Measurements from ENCODE around the gene PPAT. TPM values are rescaled to one million over a fixed set of nuclear protein-coding genes. Genes with fewer than 3 reads are reported as not detected.

Gene PPAT
- total and polyA plus RNA-seq, 2 donors: 4.9 to 21.3 TPM

DNA sequence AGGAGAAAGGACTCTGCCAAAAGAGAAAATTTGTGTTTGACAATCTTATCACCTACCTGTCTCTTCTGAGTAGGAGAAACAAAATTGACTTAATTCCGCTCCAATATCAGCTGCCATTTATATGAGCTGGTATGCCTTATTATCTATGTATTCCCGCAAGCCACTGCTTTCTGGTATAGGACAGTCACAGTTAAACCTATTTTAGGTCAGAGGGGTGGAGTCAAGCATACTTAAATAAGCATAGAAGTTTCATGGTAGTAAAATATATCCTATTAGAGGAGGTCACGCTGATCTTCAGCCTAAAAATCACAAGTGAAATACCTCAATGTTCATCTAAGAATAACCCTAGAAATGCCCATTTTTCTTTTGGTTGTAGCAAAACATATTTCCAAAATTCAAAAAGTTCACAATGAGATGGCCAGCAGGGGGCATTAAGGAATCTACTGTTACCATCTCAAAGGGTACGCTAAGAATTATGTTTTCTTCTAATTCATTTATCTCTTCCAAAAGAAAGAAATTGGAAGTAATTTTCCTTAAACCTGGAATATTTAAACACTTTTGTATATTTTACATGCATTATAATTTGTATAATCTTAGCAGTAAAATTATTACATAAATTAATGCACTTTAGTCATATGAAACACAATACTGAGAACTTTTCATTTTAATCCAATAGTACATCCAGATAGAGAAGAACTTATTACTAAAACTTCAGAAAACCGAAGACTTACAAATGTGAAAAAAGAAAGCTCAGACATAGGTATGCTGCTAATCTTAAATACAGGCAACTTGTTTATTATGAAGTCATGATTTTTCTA is 10.5 kb downstream of the PPAT start:
- no peak overlapping the region for H3K4me3 ChIP-seq (ENCODE audit: low read depth, low read length)
- DNase-seq (ENCODE audit: extremely low spot score): no peak

DNA sequence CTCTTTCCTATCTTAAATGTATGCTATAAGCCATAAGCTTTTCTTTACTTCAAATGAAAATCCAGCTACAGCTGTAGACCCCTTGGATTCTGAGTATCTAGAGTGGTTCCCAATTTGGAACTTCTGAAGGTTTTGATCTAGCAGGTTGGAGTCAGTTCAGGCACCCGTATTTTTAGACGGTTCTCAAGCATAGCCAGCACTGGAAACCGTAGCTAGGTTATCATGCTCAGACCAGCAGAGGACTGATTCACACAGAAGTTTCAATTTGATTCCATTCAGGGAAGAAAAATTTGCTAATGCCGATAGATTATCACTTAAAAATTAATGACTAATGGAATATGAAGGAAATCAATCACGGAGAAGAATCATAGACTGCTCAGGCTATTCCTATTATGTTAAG is 11.2 kb downstream of the PPAT start:
- no peaks in the 10 kb centered on the region for H3K4me1 ChIP-seq (ENCODE audit: insufficient read depth)
- 92% methylated on average over 5 of the region's 5 CpGs for WGBS
- no peak overlapping the region for H3K27ac ChIP-seq (ENCODE audit: low read depth)
- DNase-seq (ENCODE audit: extremely low spot score): no peak
- H3K36me3 ChIP-seq (ENCODE audit: insufficient read depth): no peaks in the 10 kb centered on the region
- no peak overlapping the region for H3K4me3 ChIP-seq (ENCODE audit: low read depth, low read length)

More for the DNA sequence above, 10.5 kb downstream of the PPAT start:
- Histone ChIP-seq H3K36me3 (ENCODE audit: insufficient read depth) (no peaks in the 10 kb centered on the region), H3K27ac (ENCODE audit: low read depth) (no peak overlapping the region), H3K4me1 (ENCODE audit: insufficient read depth) (no peaks in the 10 kb centered on the region)
- WGBS: 62% methylated on average over 5 of the region's 5 CpGs

DNA sequence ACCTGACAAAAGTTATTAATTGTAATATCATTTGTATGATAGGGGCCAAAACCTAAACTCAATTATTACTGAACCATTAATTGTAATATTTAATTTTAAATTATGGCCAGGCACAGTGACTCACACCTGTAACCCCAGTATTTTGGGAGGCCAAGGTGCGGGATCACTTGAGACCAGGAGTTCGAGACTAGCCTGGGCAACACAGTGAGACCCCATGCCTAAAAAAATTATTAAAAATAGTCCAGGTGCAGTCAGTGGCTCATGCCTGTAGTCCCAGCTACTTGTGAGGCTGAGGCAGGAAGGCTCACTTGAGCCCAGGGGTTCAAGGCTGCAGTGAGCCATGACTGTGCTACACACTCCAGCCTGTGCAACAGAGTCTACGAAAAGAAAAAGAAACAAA is 18.0 kb downstream of the PPAT start:
- H3K27ac ChIP-seq (ENCODE audit: low read depth): no peak overlapping the region
- WGBS: 98% methylated on average over 3 of the region's 3 CpGs
- H3K36me3 ChIP-seq (ENCODE audit: insufficient read depth): no peaks in the 10 kb centered on the region
- no peak for DNase-seq (ENCODE audit: extremely low spot score)
- H3K4me3 ChIP-seq (ENCODE audit: low read depth, low read length): no peak overlapping the region
- H3K4me1 ChIP-seq (ENCODE audit: insufficient read depth): no peaks in the 10 kb centered on the region

DNA sequence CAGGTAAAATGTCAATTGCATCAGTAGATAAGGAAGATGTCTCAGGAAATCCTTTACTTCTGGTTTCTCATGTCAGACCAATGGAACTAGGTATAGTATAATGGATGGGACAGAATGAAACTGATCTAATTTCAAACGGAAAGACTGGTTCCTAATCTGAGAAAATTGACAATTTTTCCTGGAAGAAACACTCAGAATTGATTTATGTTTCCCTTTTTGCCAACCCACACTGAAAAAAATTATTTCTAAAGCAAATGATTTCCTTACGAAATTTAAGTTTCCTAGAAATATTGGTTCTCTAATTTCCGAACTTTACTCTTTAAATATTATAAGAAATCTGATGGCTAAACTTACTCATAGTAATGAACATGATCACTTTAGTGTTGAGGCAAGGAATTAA is 19.1 kb downstream of the PPAT start:
- DNase-seq (ENCODE audit: extremely low spot score): no peak
- WGBS: 79% methylated on average over 3 of the region's 3 CpGs
- H3K4me1 ChIP-seq (ENCODE audit: insufficient read depth): no peaks in the 10 kb centered on the region
- no peaks in the 10 kb centered on the region for H3K36me3 ChIP-seq (ENCODE audit: insufficient read depth)
- H3K4me3 ChIP-seq (ENCODE audit: low read depth, low read length): no peak overlapping the region
- H3K27ac ChIP-seq (ENCODE audit: low read depth): no peak overlapping the region

DNA sequence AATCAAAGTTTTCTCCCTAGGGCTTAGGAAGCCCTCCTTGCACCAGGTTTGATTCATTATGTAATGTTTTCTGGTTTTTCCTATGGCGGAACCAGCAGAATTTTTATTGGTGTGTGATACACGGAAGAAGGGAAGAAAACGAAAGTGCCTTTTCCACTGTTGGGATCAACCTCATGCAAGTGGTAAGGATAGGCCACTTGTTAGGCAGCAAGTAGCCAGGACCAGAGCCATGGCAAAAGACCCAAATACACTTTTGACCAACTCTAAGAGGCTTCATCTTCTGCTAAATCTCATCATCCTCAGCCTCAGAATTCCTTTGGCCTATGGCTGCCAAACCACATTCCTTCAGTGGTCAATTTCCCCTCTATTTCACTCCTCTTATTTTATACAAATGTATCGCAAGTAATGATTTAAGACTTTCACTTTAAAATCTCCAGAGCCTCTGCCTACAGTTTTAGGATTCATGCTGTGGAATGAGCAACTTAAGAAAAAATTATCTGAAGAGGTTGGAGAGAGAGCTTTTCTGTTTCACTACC is 21.2 kb downstream of the PPAT start:
- Histone ChIP-seq H3K4me3 (ENCODE audit: low read depth, low read length) (no peak overlapping the region), H3K27ac (ENCODE audit: low read depth) (no peak overlapping the region), H3K36me3 (ENCODE audit: insufficient read depth) (no peaks in the 10 kb centered on the region), H3K4me1 (ENCODE audit: insufficient read depth) (no peaks in the 10 kb centered on the region)
- WGBS: 85% methylated on average over 4 of the region's 4 CpGs
- no peak for DNase-seq (ENCODE audit: extremely low spot score)

DNA sequence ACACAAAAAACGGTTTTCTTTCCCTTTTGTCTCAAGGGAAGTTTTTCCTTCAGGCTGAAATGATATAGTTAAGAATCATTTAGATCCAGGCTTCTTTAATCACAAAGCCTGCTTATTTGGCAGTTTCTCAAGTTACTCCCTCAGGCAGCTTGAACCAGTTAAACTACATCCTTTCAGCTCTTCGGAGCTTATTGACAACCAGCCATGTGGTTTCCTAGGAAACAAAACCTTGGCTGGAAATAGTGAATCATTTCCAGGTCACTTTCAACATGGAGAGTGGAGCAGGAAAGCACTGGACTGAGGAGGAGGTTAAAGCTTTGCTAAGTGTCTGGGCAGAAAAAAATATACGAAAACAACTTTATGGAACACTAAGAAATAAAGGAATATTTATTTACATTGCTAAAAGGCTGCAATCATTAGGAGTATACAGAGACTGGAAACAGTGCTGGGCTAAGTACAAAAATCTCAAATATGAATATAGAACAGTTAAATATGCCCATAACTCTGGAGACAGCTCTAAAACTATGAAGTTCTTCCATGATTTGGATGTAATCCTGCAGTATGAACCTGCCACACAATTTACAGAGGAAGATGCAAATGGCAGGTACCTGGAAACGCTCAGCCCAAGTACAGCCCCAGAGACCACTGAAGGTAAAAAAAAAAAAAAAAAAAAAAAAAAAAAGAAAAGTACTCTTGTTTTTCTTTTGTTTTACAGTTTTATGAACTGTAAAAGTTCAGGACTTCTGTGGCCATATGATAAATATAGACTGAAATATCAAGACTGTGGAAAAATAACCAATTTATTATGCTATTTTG is 25.0 kb downstream of the PPAT start:
- DNase-seq (ENCODE audit: extremely low spot score): peak; percentile 96
- WGBS: 19% methylated on average over 4 of the region's 4 CpGs

DNA sequence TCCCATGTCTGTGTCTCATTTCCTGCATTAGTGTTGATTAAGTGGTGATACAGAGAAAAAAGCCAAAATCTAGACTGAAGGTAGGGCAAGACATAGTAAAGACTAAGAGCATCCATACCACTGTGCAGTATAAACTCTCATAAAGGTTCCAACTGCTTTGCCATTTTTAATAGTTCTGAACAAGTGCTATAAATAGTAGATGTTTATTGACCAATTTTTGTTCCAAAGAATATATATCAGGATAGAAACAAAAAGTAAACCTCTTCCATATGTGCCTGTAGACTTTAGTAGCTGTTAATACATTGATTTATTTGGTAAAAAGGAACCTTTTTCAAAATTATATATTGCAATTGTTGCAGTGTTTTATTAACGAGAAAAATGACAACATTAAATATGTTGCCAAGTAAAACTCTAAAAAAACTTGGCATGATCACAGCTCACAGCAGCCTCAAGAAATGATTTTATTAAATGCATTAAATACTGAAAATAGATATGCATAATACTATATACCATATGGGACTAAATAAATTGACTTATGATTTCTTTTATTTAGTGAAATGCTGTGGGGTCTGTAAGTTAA is 25.8 kb downstream of the PPAT start:
- DNase-seq (ENCODE audit: extremely low spot score): no peak
- H3K27ac ChIP-seq (ENCODE audit: low read depth): no peak overlapping the region
- H3K36me3 ChIP-seq (ENCODE audit: insufficient read depth): no peaks in the 10 kb centered on the region
- no peaks in the 10 kb centered on the region for H3K4me1 ChIP-seq (ENCODE audit: insufficient read depth)
- H3K4me3 ChIP-seq (ENCODE audit: low read depth, low read length): no peak overlapping the region
- WGBS: 15% methylated on average over 1 of the region's 1 CpG

More for the DNA sequence above, 25.0 kb downstream of the PPAT start:
- Histone ChIP-seq H3K27ac (ENCODE audit: low read depth) (no peak overlapping the region), H3K4me3 (ENCODE audit: low read depth, low read length) (no peak overlapping the region), H3K36me3 (ENCODE audit: insufficient read depth) (no peaks in the 10 kb centered on the region), H3K4me1 (ENCODE audit: insufficient read depth) (no peaks in the 10 kb centered on the region)

DNA sequence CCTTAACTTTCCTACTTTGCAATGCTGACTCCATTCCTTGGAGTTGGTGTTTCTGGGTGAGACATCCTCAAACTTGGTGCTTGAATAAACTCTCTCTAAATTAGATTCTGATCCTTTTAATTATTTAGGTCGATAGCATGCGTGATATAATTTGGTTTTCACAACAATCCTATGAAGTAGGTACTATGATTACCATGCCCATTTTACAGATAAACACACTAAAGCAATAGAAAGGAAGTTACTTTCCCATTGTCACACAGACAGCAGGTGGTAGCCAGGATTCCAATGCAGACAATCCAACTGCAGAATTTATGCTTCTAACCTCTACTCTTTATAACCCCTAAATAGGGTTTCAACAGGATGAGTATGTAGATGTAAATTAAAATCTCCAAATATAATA is 26.4 kb downstream of the PPAT start:
- Histone ChIP-seq H3K36me3 (ENCODE audit: insufficient read depth) (no peaks in the 10 kb centered on the region), H3K27ac (ENCODE audit: low read depth) (no peak overlapping the region), H3K4me3 (ENCODE audit: low read depth, low read length) (no peak overlapping the region), H3K4me1 (ENCODE audit: insufficient read depth) (no peaks in the 10 kb centered on the region)
- no peak for DNase-seq (ENCODE audit: extremely low spot score)
- 90% methylated on average over 2 of the region's 2 CpGs for WGBS

DNA sequence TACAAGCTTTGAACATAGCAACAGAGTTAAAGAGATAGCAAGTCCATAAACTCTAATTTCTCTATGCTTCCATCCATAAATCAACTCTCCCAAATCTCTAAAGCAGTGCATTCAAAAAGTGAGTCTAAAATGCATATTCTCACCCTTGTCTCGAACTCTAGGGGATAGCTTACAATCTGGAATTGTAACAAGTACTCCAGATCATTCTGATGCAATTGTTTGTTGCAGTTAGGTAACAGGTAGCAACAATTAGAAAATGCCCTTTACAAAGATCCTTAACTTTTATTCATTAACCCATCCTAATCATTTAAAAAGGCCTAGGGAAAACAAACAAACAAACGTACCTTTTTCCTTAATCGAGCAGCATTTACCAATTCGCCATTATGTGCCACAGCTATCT is 29.3 kb downstream of the PPAT start:
- DNase-seq (ENCODE audit: extremely low spot score): no peak
- Histone ChIP-seq H3K27ac (ENCODE audit: low read depth) (no peak overlapping the region), H3K4me1 (ENCODE audit: insufficient read depth) (no peaks in the 10 kb centered on the region), H3K36me3 (ENCODE audit: insufficient read depth) (no peaks in the 10 kb centered on the region), H3K4me3 (ENCODE audit: low read depth, low read length) (no peak overlapping the region)
- 95% methylated on average over 4 of the region's 4 CpGs for WGBS

DNA sequence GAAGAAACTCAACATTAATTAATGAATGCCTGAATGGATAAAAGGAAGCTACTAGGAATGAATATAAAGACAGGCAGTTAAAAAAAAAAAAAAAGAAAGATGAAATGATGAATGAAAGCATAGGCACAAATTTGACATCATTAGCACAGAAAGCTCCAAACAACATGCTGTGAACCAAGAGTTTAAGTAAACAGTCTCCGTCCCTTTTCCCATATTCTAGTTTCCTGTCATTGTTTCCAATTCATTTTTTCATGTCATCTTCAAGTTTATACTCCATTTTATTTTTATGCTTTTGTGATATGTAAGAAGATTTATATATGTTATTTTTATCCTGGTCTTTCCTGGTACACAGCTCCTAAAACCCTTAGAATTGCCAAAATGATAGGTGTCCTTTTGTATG is 30.4 kb downstream of the PPAT start:
- H3K4me3 ChIP-seq (ENCODE audit: low read depth, low read length): no peak overlapping the region
- peaks cover 2% of the 10 kb centered on the region for H3K36me3 ChIP-seq (ENCODE audit: insufficient read depth)
- no peaks in the 10 kb centered on the region for H3K4me1 ChIP-seq (ENCODE audit: insufficient read depth)
- WGBS: 90% methylated on average over 1 of the region's 1 CpG
- no peak for DNase-seq (ENCODE audit: extremely low spot score)
- no peak overlapping the region for H3K27ac ChIP-seq (ENCODE audit: low read depth)

DNA sequence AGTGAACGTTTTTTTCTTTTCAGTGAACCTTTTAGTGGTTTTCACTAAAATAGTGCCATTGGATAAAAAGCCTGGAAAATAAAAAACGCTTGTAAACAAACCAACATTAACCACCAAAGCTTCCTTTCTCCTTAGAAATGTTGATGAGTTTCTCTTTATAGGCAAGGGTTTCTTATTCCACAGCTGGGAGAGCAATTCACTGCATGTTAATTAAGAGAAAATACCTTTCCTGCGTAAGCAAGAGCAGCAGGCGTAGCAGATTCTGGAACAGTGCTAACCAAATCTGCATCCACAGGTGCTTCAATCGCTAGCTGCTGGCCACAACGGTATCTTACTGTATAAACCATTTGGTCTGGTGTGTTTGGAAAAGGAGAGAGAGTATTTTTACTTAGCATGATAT is 34.9 kb downstream of the PPAT start:
- no peak overlapping the region for H3K27ac ChIP-seq (ENCODE audit: low read depth)
- DNase-seq (ENCODE audit: extremely low spot score): no peak
- no peaks in the 10 kb centered on the region for H3K4me1 ChIP-seq (ENCODE audit: insufficient read depth)
- no peak overlapping the region for H3K4me3 ChIP-seq (ENCODE audit: low read depth, low read length)
- 78% methylated on average over 6 of the region's 6 CpGs for WGBS
- H3K36me3 ChIP-seq (ENCODE audit: insufficient read depth): peaks cover 2% of the 10 kb centered on the region

DNA sequence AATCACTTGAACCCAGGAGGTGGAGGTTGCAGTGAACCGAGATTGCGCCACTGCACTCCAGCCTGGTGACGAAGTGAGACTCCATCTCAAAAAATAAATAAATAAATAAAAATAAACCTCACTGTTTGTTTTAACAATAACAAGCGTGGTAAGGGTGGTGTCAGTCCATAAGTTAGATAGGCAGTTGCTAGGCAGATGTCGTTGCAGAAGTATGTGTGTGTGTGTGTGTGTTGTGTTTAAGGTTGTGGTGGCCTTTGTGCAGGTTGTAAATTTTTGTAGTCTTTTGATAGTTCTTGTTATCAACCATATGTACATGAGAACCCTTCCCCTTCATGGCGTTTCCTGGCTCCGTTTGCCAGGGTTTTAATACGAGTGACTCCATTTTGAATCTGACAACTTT is 44.1 kb downstream of the PPAT start:
- WGBS: 93% methylated on average over 8 of the region's 8 CpGs
- H3K4me1 ChIP-seq (ENCODE audit: insufficient read depth): no peaks in the 10 kb centered on the region
- H3K36me3 ChIP-seq (ENCODE audit: insufficient read depth): no peaks in the 10 kb centered on the region
- H3K27ac ChIP-seq (ENCODE audit: low read depth): no peak overlapping the region
- H3K4me3 ChIP-seq (ENCODE audit: low read depth, low read length): no peak overlapping the region
- no peak for DNase-seq (ENCODE audit: extremely low spot score)

DNA sequence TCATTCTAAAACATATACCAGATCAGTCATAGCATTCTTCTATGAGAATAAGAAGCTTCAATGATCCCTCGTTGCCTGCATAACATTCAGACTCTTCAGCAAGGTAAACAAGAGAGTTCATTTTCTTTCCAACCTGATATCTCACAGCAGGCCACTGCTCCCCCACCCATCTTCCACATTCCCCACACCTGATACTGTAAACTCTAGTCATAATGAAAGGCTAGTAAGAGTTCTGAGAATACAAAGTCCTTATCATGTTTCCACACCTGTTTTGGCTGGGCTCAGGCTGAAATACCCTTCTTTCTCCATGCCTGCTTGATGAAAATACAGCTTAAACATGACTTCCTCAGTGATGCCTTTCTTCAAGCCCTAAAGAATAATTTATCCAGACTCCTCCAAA is 45.9 kb downstream of the PPAT start:
- Histone ChIP-seq H3K36me3 (ENCODE audit: insufficient read depth) (no peaks in the 10 kb centered on the region), H3K27ac (ENCODE audit: low read depth) (no peak overlapping the region), H3K4me1 (ENCODE audit: insufficient read depth) (no peaks in the 10 kb centered on the region), H3K4me3 (ENCODE audit: low read depth, low read length) (no peak overlapping the region)
- WGBS: 56% methylated on average over 1 of the region's 1 CpG
- DNase-seq (ENCODE audit: extremely low spot score): no peak

All from urinary bladder (tissue), 4 donors.